ENCODE results near the gene ARHGEF12. TPM values are rescaled to one million over a fixed set of nuclear protein-coding genes. Genes with fewer than 3 reads are reported as not detected.

Gene ARHGEF12
- total RNA-seq, 2 donors from 2014 or later, result 77.6 to 101 TPM

Other genes starting within 250 kb of the ARHGEF12 start
- 1 to 10 TPM; 8.5 to 8.7 TPM for gene TRIM29, start 198.3 kb upstream of the ARHGEF12 start, total RNA-seq
- gene OAF, start 125.4 kb upstream of the ARHGEF12 start, total RNA-seq, result 10 to 100 TPM; 44.1 to 82.6 TPM
- under 1 TPM; 0.19 to 0.33 TPM for gene POU2F3, start 96.3 kb upstream of the ARHGEF12 start, total RNA-seq
- 1 to 10 TPM; 4.9 to 6.0 TPM for gene TLCD5, start 11.1 kb upstream of the ARHGEF12 start, total RNA-seq
- gene GRIK4, start 175.3 kb downstream of the ARHGEF12 start, total RNA-seq, result under 1 TPM in 1 of 2 donors, not detected in 1; 0.19 TPM